CD14-positive monocyte (primary cell): ENCODE measurements around the gene LTBP3. TPM values are rescaled to one million over a fixed set of nuclear protein-coding genes. Genes with fewer than 3 reads are reported as not detected.

Source experiments
- DNase-seq, 3 donors: peaks; one replicate each; pipeline ENCODE4 v3.0.0-alpha.2; 2011 to 2022
- H2AFZ ChIP-seq: 2 replicates; pipeline ENCODE4 v1.6.0; 2012; ENCODE audit warnings: mild to moderate bottlenecking, low read depth, low read length, inconsistent platforms; ENCODE audit not compliant: insufficient read depth, poor library complexity, severe bottlenecking
- H3K27ac ChIP-seq, 2 donors: 1 replicate in 1 of 2; 2 replicates in 1 of 2; pipeline ENCODE4 v1.5.1; 2012 to 2013; ENCODE audit warnings: low read length in 2 of 2, control low read depth in 1 of 2, inconsistent platforms in 1 of 2, low read depth in 1 of 2, mild to moderate bottlenecking in 1 of 2
- H3K27me3 ChIP-seq, 2 donors: one replicate each; pipeline versions ENCODE4 v1.6.0 to v1.6.1; 2011 to 2013; ENCODE audit warnings: low read length in 2 of 2; ENCODE audit not compliant: control insufficient read depth in 2 of 2, insufficient read depth in 2 of 2
- H3K36me3 ChIP-seq, 2 donors: replicated peaks in 1 of 2; 1 replicate in 1 of 2; 2 replicates in 1 of 2; pipeline versions ENCODE4 v1.5.1 to v1.6.1; 2012 to 2013; ENCODE audit warnings: low read length in 2 of 2, control low read depth in 1 of 2, inconsistent platforms in 1 of 2, mild to moderate bottlenecking in 1 of 2; ENCODE audit not compliant: insufficient read depth in 2 of 2, control insufficient read depth in 1 of 2
- H3K4me1 ChIP-seq, 2 donors: 1 replicate in 1 of 2; 2 replicates in 1 of 2; pipeline versions ENCODE4 v1.5.1 to v1.6.1; 2012 to 2013; ENCODE audit warnings: low read length in 2 of 2, control low read depth in 1 of 2, inconsistent platforms in 1 of 2, mild to moderate bottlenecking in 1 of 2, moderate library complexity in 1 of 2; ENCODE audit not compliant: insufficient read depth in 2 of 2, control insufficient read depth in 1 of 2
- H3K4me2 ChIP-seq: replicated peaks from 2 replicates; pipeline ENCODE3; 2012; ENCODE audit warnings: low read length, moderate library complexity, mild to moderate bottlenecking; ENCODE audit not compliant: poor library complexity, severe bottlenecking; ENCODE audit errors: extremely low read depth
- H3K4me3 ChIP-seq, 3 experiments: fragments of 200-600 bp in 1 of 3; sonication (generic) in 1 of 3; replicated peaks in 1 of 3; 1 replicate in 2 of 3; 2 replicates in 1 of 3; pipeline ENCODE4 v1.5.1; 2011 to 2013; ENCODE audit warnings: low read length in 3 of 3, mild to moderate bottlenecking in 3 of 3, control low read depth in 2 of 3, low read depth in 2 of 3, inconsistent platforms in 1 of 3, moderate library complexity in 1 of 3
- H3K79me2 ChIP-seq: 2 replicates; pipeline ENCODE4 v1.6.0; 2012; ENCODE audit warnings: mild to moderate bottlenecking, control low read depth, inconsistent platforms, low read length, moderate library complexity; ENCODE audit not compliant: insufficient read depth
- H3K9ac ChIP-seq: 2 replicates; pipeline ENCODE4 v1.6.0; 2017; ENCODE audit warnings: low read length, mild to moderate bottlenecking; ENCODE audit not compliant: insufficient read depth, poor library complexity, severe bottlenecking
- H3K9me3 ChIP-seq, 2 donors: replicated peaks in 1 of 2; 1 replicate in 1 of 2; 2 replicates in 1 of 2; pipeline versions ENCODE4 v1.5.1 to v1.6.1; 2012 to 2013; ENCODE audit warnings: low read length in 2 of 2, control low read depth in 1 of 2; ENCODE audit not compliant: control insufficient read depth in 1 of 2, insufficient read depth in 1 of 2
- H4K20me1 ChIP-seq: 2 replicates; pipeline ENCODE4 v1.6.0; 2012; ENCODE audit warnings: mild to moderate bottlenecking, low read length, control low read depth, moderate library complexity; ENCODE audit not compliant: insufficient read depth
- H3K27ac Mint-ChIP-seq, 7 donors: one replicate each; pipeline ENCODE4 v1.8.0; 2020; ENCODE audit warnings: mild to moderate bottlenecking in 7 of 7, mixed read lengths in 7 of 7, moderate library complexity in 6 of 7, inconsistent platforms in 2 of 7
- H3K27me3 Mint-ChIP-seq, 3 donors: one replicate each; pipeline ENCODE4 v1.8.0; 2021 to 2022; ENCODE audit warnings: low read depth in 3 of 3, mild to moderate bottlenecking in 3 of 3, mixed read lengths in 3 of 3, moderate library complexity in 3 of 3, inconsistent platforms in 1 of 3
- H3K36me3 Mint-ChIP-seq, 2 donors: one replicate each; pipeline ENCODE4 v1.8.0; 2020; ENCODE audit warnings: mixed read lengths in 2 of 2, inconsistent platforms in 1 of 2, mild to moderate bottlenecking in 1 of 2
- H3K4me1 Mint-ChIP-seq: one replicate; pipeline ENCODE4 v1.8.0; 2020; ENCODE audit warnings: mild to moderate bottlenecking, mixed read lengths
- H3K4me3 Mint-ChIP-seq, 2 donors: one replicate each; pipeline ENCODE4 v1.8.0; 2020; ENCODE audit warnings: mild to moderate bottlenecking in 2 of 2, mixed read lengths in 2 of 2, moderate library complexity in 1 of 2
- H3K9me3 Mint-ChIP-seq, 7 donors: one replicate each; pipeline ENCODE4 v1.8.0; 2020 to 2022; ENCODE audit warnings: mixed read lengths in 7 of 7, mild to moderate bottlenecking in 6 of 7, moderate library complexity in 6 of 7, inconsistent platforms in 2 of 7
- CTCF ChIP-seq: fragments of 200-600 bp; IDR thresholded peaks from one replicate; pipeline ENCODE4 v1.8.0; 2022; ENCODE audit warnings: antibody characterized with exemption, mild to moderate bottlenecking
- WGBS: methylation state at CpG from one replicate; pipeline ENCODE4 v1.1.5; 2013; ENCODE audit warnings: missing lambda C conversion rate; ENCODE audit not compliant: insufficient coverage; 5-methylcytosine and 5-hydroxymethylcytosine counted together
- intact Hi-C, 2 donors: fragments of 100-400 bp; cut with micrococcal nuclease; formaldehyde crosslinking; loops; one replicate each; pipeline versions ENCODE4 v1.15.0 to v1.15.1; 2023
- polyA plus RNA-seq, 3 donors: library from polyadenylated mRNA; depleted of rRNA in 1 of 3; unstranded in 2 of 3; stranded (reverse) in 1 of 3; fragments of 300-500 nt in 2 of 3; fragments of >200 nt in 1 of 3; fragmentation: Illumina TruSeq in 2 of 3; gene quantifications; 1 replicate in 2 of 3; 2 replicates in 1 of 3; pipeline ENCODE4 v1.2.3, GENCODE V29; 2012 to 2021

The LTBP3 gene
- polyA plus RNA-seq, 3 donors, result 3.4 to 19.4 (median 4.6) TPM

- Mint-ChIP-seq H3K27me3 (no peaks in the 10 kb centered on the region), H3K9me3 (peaks cover 0 to 2% (median 0%) of the 10 kb centered on the region in 7 donors), H3K4me1 (peaks cover 3% of the 10 kb centered on the region), H3K4me3 (no peak overlapping the region), H3K36me3 (peaks cover 78 to 93% of the 10 kb centered on the region in 2 donors), H3K27ac (peak overlapping the region in 1 of 7 donors; percentile 41)
- Histone ChIP-seq H3K79me2 (peaks cover 37% of the 10 kb centered on the region), H2AFZ (no peak overlapping the region), H3K9ac (no peak overlapping the region), H3K4me3 (no peak overlapping the region), H3K4me1 (peaks cover 0 to 4% of the 10 kb centered on the region in 2 donors), H3K27ac (no peak overlapping the region), H3K27me3 (no peaks in the 10 kb centered on the region), H3K9me3 (no peaks in the 10 kb centered on the region), H4K20me1 (peaks cover 97% of the 10 kb centered on the region), H3K4me2 (no peak overlapping the region), H3K36me3 (peaks cover 84 to 100% of the 10 kb centered on the region in 2 donors)
- TF ChIP-seq CTCF, result no peak
- DNase-seq, result no peak
- WGBS, result 100% methylated on average over 1 of the region's 1 CpG
- intact Hi-C loops, result no loop called here
Measured at GRCh38 chr11:65604258-65604657, 46.1 kb upstream of the LTBP3 start.

- Mint-ChIP-seq H3K4me3 (no peak overlapping the region), H3K4me1 (peaks cover 12% of the 10 kb centered on the region), H3K27ac (no peak overlapping the region), H3K9me3 (no peaks in the 10 kb centered on the region), H3K27me3 (no peaks in the 10 kb centered on the region), H3K36me3 (peaks cover 58 to 78% of the 10 kb centered on the region in 2 donors)
- Histone ChIP-seq H4K20me1 (peaks cover 95% of the 10 kb centered on the region), H3K9ac (no peak overlapping the region), H3K27ac (no peak overlapping the region), H3K79me2 (peaks cover 5% of the 10 kb centered on the region), H3K36me3 (peaks cover 62 to 77% of the 10 kb centered on the region in 2 donors), H3K9me3 (no peaks in the 10 kb centered on the region), H2AFZ (no peak overlapping the region), H3K27me3 (no peaks in the 10 kb centered on the region), H3K4me2 (no peak overlapping the region), H3K4me1 (peaks cover 9 to 14% of the 10 kb centered on the region in 2 donors), H3K4me3 (no peak overlapping the region)
- no peak for DNase-seq
- WGBS, result 100% methylated on average over 5 of the region's 6 CpGs
- intact Hi-C loops, result no loop called here
- no peak for TF ChIP-seq CTCF
Measured at GRCh38 chr11:65599955-65600246, 41.7 kb upstream of the LTBP3 start.
